ENCODE measurements around the gene KRT1.

The KRT1 gene

GRCh38 chr12:52658196-52658595 is 22.0 kb downstream of the KRT1 start:
- no peaks in the 10 kb centered on the region for H3K36me3 ChIP-seq (ENCODE audit: insufficient read depth, low read length)
- H3K4me3 ChIP-seq: no peak overlapping the region
- DNase-seq (ENCODE audit: low read depth, low spot score): no peak
- TF ChIP-seq POLR2AphosphoS5 (IDR thresholded peaks at IDR 0.05; ENCODE audit: borderline replicate concordance, low read depth, low read length): no peak
- H3K9me3 ChIP-seq (ENCODE audit: low read depth, low read length): no peaks in the 10 kb centered on the region
- H3K9ac ChIP-seq (ENCODE audit: insufficient read length): no peak overlapping the region
- H3K27ac ChIP-seq: no peak overlapping the region

- DNase-seq (ENCODE audit: low read depth, low spot score): no peak
- Histone ChIP-seq H3K36me3 (ENCODE audit: insufficient read depth, low read length) (no peaks in the 10 kb centered on the region), H3K9ac (ENCODE audit: insufficient read length) (no peak overlapping the region), H3K4me3 (no peak overlapping the region), H3K9me3 (ENCODE audit: low read depth, low read length) (no peaks in the 10 kb centered on the region), H3K27ac (no peak overlapping the region)
- TF ChIP-seq POLR2AphosphoS5 (IDR thresholded peaks at IDR 0.05; ENCODE audit: borderline replicate concordance, low read depth, low read length): no peak
Measured at GRCh38 chr12:52657250-52657902, 22.8 kb downstream of the KRT1 start.

- DNase-seq (ENCODE audit: low read depth, low spot score): no peak
- H3K27ac ChIP-seq: no peak overlapping the region
Measured at GRCh38 chr12:52656616-52657015, 23.6 kb downstream of the KRT1 start.

GRCh38 chr12:52655720-52656124 is 24.5 kb downstream of the KRT1 start:
- Histone ChIP-seq H3K9ac (ENCODE audit: insufficient read length) (no peak overlapping the region), H3K9me3 (ENCODE audit: low read depth, low read length) (no peaks in the 10 kb centered on the region), H3K36me3 (ENCODE audit: insufficient read depth, low read length) (no peaks in the 10 kb centered on the region), H3K27ac (no peak overlapping the region), H3K4me3 (no peak overlapping the region)
- TF ChIP-seq POLR2AphosphoS5 (IDR thresholded peaks at IDR 0.05; ENCODE audit: borderline replicate concordance, low read depth, low read length): no peak
- no peak for TF ChIP-seq FOXP2 (optimal IDR thresholded peaks at IDR 0.05; ENCODE audit: control extremely low read depth, extremely low read length, insufficient read depth)
- no peak for TF ChIP-seq EZH2 (IDR thresholded peaks at IDR 0.05)
- no peak for DNase-seq (ENCODE audit: low read depth, low spot score)

More at GRCh38 chr12:52656616-52657015, 23.6 kb downstream of the KRT1 start:
- Histone ChIP-seq H3K36me3 (ENCODE audit: insufficient read depth, low read length) (no peaks in the 10 kb centered on the region), H3K9ac (ENCODE audit: insufficient read length) (no peak overlapping the region), H3K9me3 (ENCODE audit: low read depth, low read length) (no peaks in the 10 kb centered on the region), H3K4me3 (no peak overlapping the region)
- TF ChIP-seq EZH2 (IDR thresholded peaks at IDR 0.05) (no peak), FOXP2 (optimal IDR thresholded peaks at IDR 0.05; ENCODE audit: control extremely low read depth, extremely low read length, insufficient read depth) (no peak), POLR2AphosphoS5 (IDR thresholded peaks at IDR 0.05; ENCODE audit: borderline replicate concordance, low read depth, low read length) (no peak)

- no peak overlapping the region for H3K9ac ChIP-seq (ENCODE audit: insufficient read length)
- no peak overlapping the region for H3K4me3 ChIP-seq
- H3K36me3 ChIP-seq (ENCODE audit: insufficient read depth, low read length): no peaks in the 10 kb centered on the region
- no peak overlapping the region for H3K27ac ChIP-seq
- no peak for DNase-seq (ENCODE audit: low read depth, low spot score)
- TF ChIP-seq EZH2 (IDR thresholded peaks at IDR 0.05) (no peak), POLR2AphosphoS5 (IDR thresholded peaks at IDR 0.05; ENCODE audit: borderline replicate concordance, low read depth, low read length) (no peak), FOXP2 (optimal IDR thresholded peaks at IDR 0.05; ENCODE audit: control extremely low read depth, extremely low read length, insufficient read depth) (no peak)
- no peaks in the 10 kb centered on the region for H3K9me3 ChIP-seq (ENCODE audit: low read depth, low read length)
Measured at GRCh38 chr12:52655251-52655650, 25.0 kb downstream of the KRT1 start.

GRCh38 chr12:52651726-52652261 is 28.4 kb downstream of the KRT1 start, which contains the start of gene KRT2:
KRT2 (minus strand) TSS chr12:52652211; CDS start chr12:52652142, 69 bp downstream.
- no peak within 1 kb of the TSS for H3K4me3 ChIP-seq
- H3K9me3 ChIP-seq (ENCODE audit: low read depth, low read length): no peaks in the 10 kb centered on the region
- H3K9ac ChIP-seq (ENCODE audit: insufficient read length): no peak within 1 kb of the TSS
- H3K36me3 ChIP-seq (ENCODE audit: insufficient read depth, low read length): no peaks in the 10 kb centered on the region
- DNase-seq (ENCODE audit: low read depth, low spot score): no peak
- TF ChIP-seq EZH2 (IDR thresholded peaks at IDR 0.05): no peak
- no peak within 1 kb of the TSS for H3K27ac ChIP-seq

GRCh38 chr12:52650520-52651081 is 29.6 kb downstream of the KRT1 start:
- no peak overlapping the region for H3K4me3 ChIP-seq
- no peak overlapping the region for H3K9ac ChIP-seq (ENCODE audit: insufficient read length)
- no peak for DNase-seq (ENCODE audit: low read depth, low spot score)
- H3K9me3 ChIP-seq (ENCODE audit: low read depth, low read length): no peaks in the 10 kb centered on the region
- no peaks in the 10 kb centered on the region for H3K36me3 ChIP-seq (ENCODE audit: insufficient read depth, low read length)
- TF ChIP-seq FOXP2 (optimal IDR thresholded peaks at IDR 0.05; ENCODE audit: control extremely low read depth, extremely low read length, insufficient read depth) (no peak), POLR2AphosphoS5 (IDR thresholded peaks at IDR 0.05; ENCODE audit: borderline replicate concordance, low read depth, low read length) (no peak), EZH2 (IDR thresholded peaks at IDR 0.05) (no peak)
- H3K27ac ChIP-seq: no peak overlapping the region

- Histone ChIP-seq H3K9ac (ENCODE audit: insufficient read length) (no peak overlapping the region), H3K9me3 (ENCODE audit: low read depth, low read length) (no peaks in the 10 kb centered on the region), H3K4me3 (no peak overlapping the region), H3K27ac (no peak overlapping the region), H3K36me3 (ENCODE audit: insufficient read depth, low read length) (no peaks in the 10 kb centered on the region)
- TF ChIP-seq POLR2AphosphoS5 (IDR thresholded peaks at IDR 0.05; ENCODE audit: borderline replicate concordance, low read depth, low read length) (no peak), FOXP2 (optimal IDR thresholded peaks at IDR 0.05; ENCODE audit: control extremely low read depth, extremely low read length, insufficient read depth) (no peak), EZH2 (IDR thresholded peaks at IDR 0.05) (no peak)
- DNase-seq (ENCODE audit: low read depth, low spot score): no peak
Measured at GRCh38 chr12:52649066-52649465, 31.1 kb downstream of the KRT1 start.

- TF ChIP-seq FOXP2 (optimal IDR thresholded peaks at IDR 0.05; ENCODE audit: control extremely low read depth, extremely low read length, insufficient read depth) (no peak), EZH2 (IDR thresholded peaks at IDR 0.05) (no peak), POLR2AphosphoS5 (IDR thresholded peaks at IDR 0.05; ENCODE audit: borderline replicate concordance, low read depth, low read length) (no peak)
- DNase-seq (ENCODE audit: low read depth, low spot score): no peak
Measured at GRCh38 chr12:52648012-52648550, 32.1 kb downstream of the KRT1 start.

More at GRCh38 chr12:52648012-52648550, 32.1 kb downstream of the KRT1 start:
- H3K9ac ChIP-seq (ENCODE audit: insufficient read length): no peak overlapping the region
- no peak overlapping the region for H3K27ac ChIP-seq
- no peak overlapping the region for H3K4me3 ChIP-seq
- H3K9me3 ChIP-seq (ENCODE audit: low read depth, low read length): no peaks in the 10 kb centered on the region
- no peaks in the 10 kb centered on the region for H3K36me3 ChIP-seq (ENCODE audit: insufficient read depth, low read length)

Measured in SK-N-MC (cell line).